Measurements from ENCODE around the gene PGP.

The PGP gene

GRCh38 chr16:2200313-2200712 lies 14.3 kb downstream of the PGP start:
- in situ Hi-C loops (cut with HindIII; ENCODE audit: low sequenced_read_pairs) = no loop called here

- in situ Hi-C loops (cut with HindIII; ENCODE audit: low sequenced_read_pairs) = no loop called here
These were observed 15.0 kb downstream of the PGP start for GRCh38 chr16:2199621-2200139.

GRCh38 chr16:2199095-2199494 lies 15.5 kb downstream of the PGP start:
- in situ Hi-C loops (cut with HindIII; ENCODE audit: low sequenced_read_pairs) = no loop called here

GRCh38 chr16:2198283-2198682 lies 16.4 kb downstream of the PGP start:
- in situ Hi-C loops (cut with HindIII; ENCODE audit: low sequenced_read_pairs) = no loop called here

- in situ Hi-C loops (cut with HindIII; ENCODE audit: low sequenced_read_pairs) = no loop called here
These were observed 16.9 kb downstream of the PGP start for GRCh38 chr16:2197765-2198164.

- in situ Hi-C loops (cut with HindIII; ENCODE audit: low sequenced_read_pairs) = no loop called here
These were observed 17.6 kb downstream of the PGP start for GRCh38 chr16:2196981-2197511.

GRCh38 chr16:2196162-2196980 lies 18.3 kb downstream of the PGP start, which contains the start of gene CASKIN1:
Gene CASKIN1, minus strand, starts transcription at chr16:2196605. Its CDS starts 173 bp downstream, at chr16:2196432.
- in situ Hi-C loops (cut with HindIII; ENCODE audit: low sequenced_read_pairs) = no loop called here

- in situ Hi-C loops (cut with HindIII; ENCODE audit: low sequenced_read_pairs) = no loop called here
These were observed 19.1 kb downstream of the PGP start for GRCh38 chr16:2195322-2196161.

GRCh38 chr16:2194852-2195321 lies 19.8 kb downstream of the PGP start:
- in situ Hi-C loops (cut with HindIII; ENCODE audit: low sequenced_read_pairs) = no loop called here

- in situ Hi-C loops (cut with HindIII; ENCODE audit: low sequenced_read_pairs) = no loop called here
These were observed 20.3 kb downstream of the PGP start for GRCh38 chr16:2194166-2194834.

GRCh38 chr16:2191446-2191706 lies 23.3 kb downstream of the PGP start:
- in situ Hi-C loops (cut with HindIII; ENCODE audit: low sequenced_read_pairs) = no loop called here

GRCh38 chr16:2190659-2191445 lies 23.8 kb downstream of the PGP start:
- in situ Hi-C loops (cut with HindIII; ENCODE audit: low sequenced_read_pairs) = no loop called here

GRCh38 chr16:2190002-2190658 lies 24.5 kb downstream of the PGP start:
- in situ Hi-C loops (cut with HindIII; ENCODE audit: low sequenced_read_pairs) = no loop called here

- in situ Hi-C loops (cut with HindIII; ENCODE audit: low sequenced_read_pairs) = no loop called here
These were observed 25.3 kb downstream of the PGP start for GRCh38 chr16:2189252-2189893.

GRCh38 chr16:2188395-2188794 lies 26.2 kb downstream of the PGP start:
- in situ Hi-C loops (cut with HindIII; ENCODE audit: low sequenced_read_pairs) = no loop called here

- in situ Hi-C loops (cut with HindIII; ENCODE audit: low sequenced_read_pairs) = no loop called here
These were observed 27.4 kb downstream of the PGP start for GRCh38 chr16:2187212-2187611.

- in situ Hi-C loops (cut with HindIII; ENCODE audit: low sequenced_read_pairs) = no loop called here
These were observed 28.1 kb downstream of the PGP start for GRCh38 chr16:2186505-2186904.

- in situ Hi-C loops (cut with HindIII; ENCODE audit: low sequenced_read_pairs) = no loop called here
These were observed 28.6 kb downstream of the PGP start for GRCh38 chr16:2186064-2186463.

- in situ Hi-C loops (cut with HindIII; ENCODE audit: low sequenced_read_pairs) = no loop called here
These were observed 29.7 kb downstream of the PGP start for GRCh38 chr16:2184962-2185361.
